Heart right ventricle (tissue), 16 donors: ENCODE measurements around the gene DEFB114. TPM values are rescaled to one million over a fixed set of nuclear protein-coding genes. Genes with fewer than 3 reads are reported as not detected.

Source experiments
- ATAC-seq, 8 donors: fragments of 200-7000 bp; cut with Tn5 transposase; one replicate each; pipeline ENCODE4 v1.9.1; 2020; ENCODE audit warnings: mild to moderate bottlenecking in 8 of 8, moderate library complexity in 8 of 8, moderate number of reproducible peaks in 1 of 8
- DNase-seq, 2 donors: peaks; one replicate each; pipeline ENCODE4 v3.0.0-alpha.2; 2020
- H3K27ac ChIP-seq, 10 donors: fragments of 200-600 bp; sonication (generic) in 2 of 10; one replicate each; pipeline versions ENCODE4 v1.5.0 to v1.8.0; 2020 to 2022; ENCODE audit warnings: mild to moderate bottlenecking in 3 of 10
- H3K27me3 ChIP-seq, 7 donors: fragments of 200-600 bp; one replicate each; pipeline ENCODE4 v1.8.0; 2021 to 2022; ENCODE audit warnings: mild to moderate bottlenecking in 2 of 7
- H3K36me3 ChIP-seq, 9 donors: fragments of 200-600 bp; sonication (generic) in 1 of 9; one replicate each; pipeline versions ENCODE4 v1.5.0 to v1.8.0; 2020 to 2022; ENCODE audit warnings: mild to moderate bottlenecking in 2 of 9
- H3K4me1 ChIP-seq, 9 donors: fragments of 200-600 bp; sonication (generic) in 1 of 9; one replicate each; pipeline versions ENCODE4 v1.5.0 to v1.8.0; 2020 to 2022; ENCODE audit warnings: mild to moderate bottlenecking in 4 of 9
- H3K4me3 ChIP-seq, 10 donors: fragments of 200-600 bp; sonication (generic) in 2 of 10; one replicate each; pipeline versions ENCODE4 v1.5.0 to v1.8.0; 2020 to 2022; ENCODE audit warnings: mild to moderate bottlenecking in 7 of 10, moderate library complexity in 2 of 10
- H3K9me3 ChIP-seq, 11 donors: fragments of 200-600 bp in 10 of 11; sonication (generic) in 2 of 11; one replicate each; pipeline versions ENCODE4 v1.5.0 to v1.8.0; 2013 to 2022; ENCODE audit warnings: mild to moderate bottlenecking in 2 of 11, control low read depth in 1 of 11, moderate library complexity in 1 of 11
- CTCF ChIP-seq, 9 donors: fragments of 200-600 bp; sonication (generic) in 2 of 9; IDR thresholded peaks; one replicate each; pipeline versions ENCODE4 v1.5.0 to v1.8.0; 2021 to 2022; ENCODE audit warnings: antibody characterized with exemption in 9 of 9, mild to moderate bottlenecking in 5 of 9, moderate library complexity in 1 of 9
- whole genome bisulfite sequencing, 2 donors: extraction: QIAGEN DNeasy Blood & Tissue Kit; methylation state at CpG; one replicate each; pipeline ENCODE4 v1.1.7; 2013; ENCODE audit warnings: inconsistent platforms in 1 of 2; 5-methylcytosine and 5-hydroxymethylcytosine counted together
- intact Hi-C, 10 donors: fragments of 100-400 bp; cut with DNase I; formaldehyde crosslinking; loops; one replicate each; pipeline versions ENCODE4 v1.11.1 to v1.14.2; 2022
- polyA plus RNA-seq, 2 donors: library from polyadenylated mRNA; stranded (reverse); fragments of 200-250 nt; gene quantifications; one replicate each; pipeline ENCODE4 v1.2.3, GENCODE V29; 2013
- total RNA-seq, 10 donors: library from RNA; stranded (reverse); fragmentation: NEBNext Ultra II Directional in 3 of 10; extraction: Animal tissue kit (Norgen Biotek cat#: 25700) in 3 of 10; gene quantifications; one replicate each; pipeline versions ENCODE4 v1.2.1 to v1.2.4, GENCODE V29; 2021 to 2023
- donor health status: Arrhythmogenic right ventricular cardiomyopathy.
- donor health status: ischemic (EF 13 %, LVEDD 7.1; RV severe dilation, severe dysfunction).
- donor health status: healthy with polysubstance abuse.
- donor health status: DM: no; HTN: yes; CAD: no.
- donor health status: DM: no; HTN: no; CAD: no.
- donor health status: ischemic (EF 25% LVEDD 6.9; RV normal size, moderate dysfunction).
- donor health status: ischemic (EF 25% LVEDD 5.7; RV mildly dilated, moderate dysfunction).
- donor health status: healthy.
- donor health status: DM: yes; HTN: yes; CAD: no.
- donor health status: Ischemic cardiomyopathy.
- donor health status: ischemic (EF 35%, LVEDD 5.7; RV mildly dilated, moderate dysfunction).
- donor health status: nonischemic (EF 11% LVEDD 7.7; RV severe dilation, severe dysfunction).
- donor health status: DM: yes; HTN: yes; CAD: no.
- donor health status: PGD.
- donor health status: ischemic (EF 29% LVEDD 5.4; RV normal size, mild dysfunction).
- donor health status: nonischemic (EF 23%, LVEDD 6.1; RV moderate dilation, normal function).

The DEFB114 gene
- total and polyA plus RNA-seq, 12 donors: not detected

DNA sequence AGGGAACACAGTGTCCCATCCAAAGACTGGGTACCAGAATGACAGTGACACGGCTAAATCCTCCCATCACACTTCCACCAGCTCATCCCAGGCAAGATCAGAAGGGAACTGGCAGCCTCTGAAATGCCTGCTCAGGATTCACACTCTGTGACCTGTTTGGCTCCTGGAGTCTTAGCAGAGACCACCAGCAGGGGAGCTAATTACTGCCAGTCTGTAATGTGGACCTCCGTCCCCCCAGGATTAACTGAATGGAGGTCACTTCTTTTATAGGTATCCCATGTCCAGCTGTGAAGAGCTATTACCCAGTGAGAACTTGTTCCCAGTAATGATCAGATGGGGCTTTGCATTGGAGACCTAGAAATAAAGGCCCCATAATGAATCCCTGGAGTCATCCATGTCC is 45.2 kb downstream of the DEFB114 start:
- no peak for TF ChIP-seq CTCF (IDR thresholded peaks at IDR 0.05)
- Histone ChIP-seq H3K27me3 (peaks cover 0 to 13% (median 0%) of the 10 kb centered on the region in 7 donors), H3K27ac (no peak overlapping the region), H3K4me1 (no peaks in the 10 kb centered on the region), H3K4me3 (no peak overlapping the region), H3K36me3 (no peaks in the 10 kb centered on the region), H3K9me3 (no peaks in the 10 kb centered on the region)
- intact Hi-C loops: no loop called here
- DNase-seq (no peak), ATAC-seq (no peak)
- WGBS, 2 donors: 38 to 49% methylated on average over 2 of the region's 2 CpGs

DNA sequence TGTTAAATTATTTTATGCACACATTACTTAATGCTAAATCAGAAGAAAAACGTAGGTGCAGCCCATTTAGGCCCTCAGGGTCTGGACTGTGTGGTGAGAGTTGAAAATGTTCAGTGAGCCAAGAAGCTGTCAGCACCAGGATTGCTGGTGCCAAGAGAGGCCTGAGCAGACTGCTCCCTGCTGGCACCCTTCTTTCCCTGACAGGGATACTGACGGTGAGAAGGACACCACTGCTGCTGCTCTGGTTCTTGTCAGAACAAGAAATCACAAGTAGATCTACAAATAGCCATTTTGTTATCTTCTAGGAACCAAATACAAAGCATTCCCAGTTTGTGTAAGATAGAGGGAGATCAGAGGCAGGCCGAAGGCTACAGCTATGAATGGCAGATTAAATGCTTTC is 48.9 kb downstream of the DEFB114 start:
- Histone ChIP-seq H3K36me3 (no peaks in the 10 kb centered on the region), H3K27ac (no peak overlapping the region), H3K4me3 (no peak overlapping the region), H3K4me1 (no peaks in the 10 kb centered on the region), H3K27me3 (peaks cover 0 to 30% (median 0%) of the 10 kb centered on the region in 7 donors), H3K9me3 (no peaks in the 10 kb centered on the region)
- WGBS, 2 donors: 7 to 9% methylated on average over 3 of the region's 3 CpGs
- ATAC-seq: peak; percentile 79 to 99 (median 94)
- intact Hi-C loops: no loop called here
- DNase-seq: peak in 1 of 2 donors; percentile 29
- TF ChIP-seq CTCF (IDR thresholded peaks at IDR 0.05): peak in 3 of 9 donors; percentile 18 to 23 (median 20)

GRCh38 chr6:49913636-49914375 is 50.2 kb downstream of the DEFB114 start:
- Histone ChIP-seq H3K27me3 (peaks cover 0 to 29% (median 0%) of the 10 kb centered on the region in 7 donors), H3K4me3 (no peak overlapping the region), H3K9me3 (no peaks in the 10 kb centered on the region), H3K4me1 (no peaks in the 10 kb centered on the region), H3K27ac (no peak overlapping the region), H3K36me3 (no peaks in the 10 kb centered on the region)
- DNase-seq (no peak), ATAC-seq (no peak)
- 60 to 62% methylated on average over 6 of the region's 6 CpGs for WGBS, 2 donors
- intact Hi-C loops: no loop called here
- TF ChIP-seq CTCF (IDR thresholded peaks at IDR 0.05): no peak

GRCh38 chr6:49912196-49912595 is 51.8 kb downstream of the DEFB114 start:
- DNase-seq (no peak), ATAC-seq (no peak)
- no peaks in the 10 kb centered on the region for H3K36me3 ChIP-seq
- H3K27me3 ChIP-seq: peaks cover 0 to 23% (median 0%) of the 10 kb centered on the region in 7 donors
- no peaks in the 10 kb centered on the region for H3K9me3 ChIP-seq
- no peak overlapping the region for H3K4me3 ChIP-seq
- no peaks in the 10 kb centered on the region for H3K4me1 ChIP-seq
- 76 to 80% methylated on average over 1 of the region's 1 CpG for WGBS, 2 donors
- no peak overlapping the region for H3K27ac ChIP-seq
- intact Hi-C loops: no loop called here
- TF ChIP-seq CTCF (IDR thresholded peaks at IDR 0.05): no peak
